ENCODE measurements around the gene TRAF3IP1. TPM values are rescaled to one million over a fixed set of nuclear protein-coding genes. Genes with fewer than 3 reads are reported as not detected.

TRAF3IP1 gene
- total and polyA plus RNA-seq, 4 donors: 4.0 to 9.1 (median 4.6) TPM

DNA sequence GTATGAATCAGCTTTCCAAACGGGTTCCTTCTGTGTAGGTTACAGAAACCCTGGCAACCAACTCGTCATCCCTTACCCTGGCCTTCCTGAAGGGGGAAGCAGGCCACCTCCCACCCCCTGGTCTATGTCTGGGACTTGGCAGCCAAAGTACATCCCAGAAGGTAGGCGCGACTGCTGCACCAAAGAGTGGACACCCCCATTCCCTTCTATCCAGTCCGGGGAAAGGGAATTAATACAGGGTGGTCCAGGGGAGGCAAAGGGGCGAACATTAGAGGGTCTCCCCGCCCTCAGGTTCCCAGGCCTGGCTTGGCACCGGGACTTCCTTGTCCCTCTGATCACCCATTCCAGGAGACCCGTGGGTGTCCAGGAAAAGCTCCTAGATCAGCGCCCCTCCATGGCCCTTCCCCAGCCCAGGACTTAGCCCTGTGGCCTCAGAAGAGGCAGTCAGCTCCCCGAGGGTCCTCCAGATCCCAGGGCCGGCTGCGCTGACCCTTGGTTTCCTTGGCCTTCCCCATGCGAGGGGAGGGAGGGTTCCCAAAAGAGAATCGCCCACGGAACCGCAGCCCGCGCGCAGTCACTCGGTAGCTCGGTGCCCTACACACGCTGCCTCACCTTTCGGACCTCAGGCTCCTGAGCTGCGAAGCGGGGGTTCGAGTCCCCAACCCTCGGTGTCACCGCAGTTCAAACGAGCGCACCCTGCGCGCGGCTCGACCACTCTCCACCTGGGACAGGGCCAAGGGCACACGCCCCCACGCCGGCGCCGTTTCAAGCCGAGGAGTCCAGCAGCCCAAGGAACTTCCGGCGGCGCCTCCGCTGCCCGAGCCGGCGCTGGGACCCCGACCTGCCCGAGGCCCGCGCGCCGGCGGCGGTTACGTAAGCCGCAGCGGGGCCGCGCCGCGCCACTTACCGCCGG lies 32.3 kb upstream of the TRAF3IP1 start, which contains the start of gene PER2:
PER2 (minus strand) TSS at position 874 of the 913 bp plus-strand sequence. CDS start 10,674 bp downstream, outside the sequence.
- Histone ChIP-seq H3K4me1 (ENCODE audit: control insufficient read depth in 4 of 4, insufficient read depth in 4 of 4, low read length in 3 of 4) (peaks cover 19 to 50% (median 33%) of the 10 kb centered on the region in 4 donors), H3K27ac (ENCODE audit: low read depth in 1 of 2, low read length in 2 of 2) (peak within 1 kb of the TSS; percentile 92 to 99), H3K4me3 (ENCODE audit: low read depth in 1 of 3, low read length in 3 of 3) (peak within 1 kb of the TSS; percentile 76 to 95 (median 78)), H3K9ac (ENCODE audit: low read depth in 1 of 2, low read length in 2 of 2) (peak within 1 kb of the TSS; percentile 92 to 93), H3K27me3 (ENCODE audit: control insufficient read depth in 4 of 4, insufficient read depth in 4 of 4, low read length in 3 of 4) (no peaks in the 10 kb centered on the region), H3K9me3 (ENCODE audit: control insufficient read depth in 4 of 4, low read length in 3 of 4) (no peaks in the 10 kb centered on the region), H3K36me3 (ENCODE audit: control insufficient read depth in 4 of 4, insufficient read depth in 3 of 4, low read depth in 1 of 4, low read length in 3 of 4) (no peaks in the 10 kb centered on the region)
- under 1% methylated on average over 65 of the region's 65 CpGs for WGBS
- TF ChIP-seq, protein P1, sequence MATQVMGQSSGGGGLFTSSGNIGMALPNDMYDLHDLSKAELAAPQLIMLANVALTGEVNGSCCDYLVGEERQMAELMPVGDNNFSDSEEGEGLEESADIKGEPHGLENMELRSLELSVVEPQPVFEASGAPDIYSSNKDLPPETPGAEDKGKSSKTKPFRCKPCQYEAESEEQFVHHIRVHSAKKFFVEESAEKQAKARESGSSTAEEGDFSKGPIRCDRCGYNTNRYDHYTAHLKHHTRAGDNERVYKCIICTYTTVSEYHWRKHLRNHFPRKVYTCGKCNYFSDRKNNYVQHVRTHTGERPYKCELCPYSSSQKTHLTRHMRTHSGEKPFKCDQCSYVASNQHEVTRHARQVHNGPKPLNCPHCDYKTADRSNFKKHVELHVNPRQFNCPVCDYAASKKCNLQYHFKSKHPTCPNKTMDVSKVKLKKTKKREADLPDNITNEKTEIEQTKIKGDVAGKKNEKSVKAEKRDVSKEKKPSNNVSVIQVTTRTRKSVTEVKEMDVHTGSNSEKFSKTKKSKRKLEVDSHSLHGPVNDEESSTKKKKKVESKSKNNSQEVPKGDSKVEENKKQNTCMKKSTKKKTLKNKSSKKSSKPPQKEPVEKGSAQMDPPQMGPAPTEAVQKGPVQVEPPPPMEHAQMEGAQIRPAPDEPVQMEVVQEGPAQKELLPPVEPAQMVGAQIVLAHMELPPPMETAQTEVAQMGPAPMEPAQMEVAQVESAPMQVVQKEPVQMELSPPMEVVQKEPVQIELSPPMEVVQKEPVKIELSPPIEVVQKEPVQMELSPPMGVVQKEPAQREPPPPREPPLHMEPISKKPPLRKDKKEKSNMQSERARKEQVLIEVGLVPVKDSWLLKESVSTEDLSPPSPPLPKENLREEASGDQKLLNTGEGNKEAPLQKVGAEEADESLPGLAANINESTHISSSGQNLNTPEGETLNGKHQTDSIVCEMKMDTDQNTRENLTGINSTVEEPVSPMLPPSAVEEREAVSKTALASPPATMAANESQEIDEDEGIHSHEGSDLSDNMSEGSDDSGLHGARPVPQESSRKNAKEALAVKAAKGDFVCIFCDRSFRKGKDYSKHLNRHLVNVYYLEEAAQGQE (IDR thresholded peaks at IDR 0.05): peak; percentile 18
- TF ChIP-seq, protein P2, sequence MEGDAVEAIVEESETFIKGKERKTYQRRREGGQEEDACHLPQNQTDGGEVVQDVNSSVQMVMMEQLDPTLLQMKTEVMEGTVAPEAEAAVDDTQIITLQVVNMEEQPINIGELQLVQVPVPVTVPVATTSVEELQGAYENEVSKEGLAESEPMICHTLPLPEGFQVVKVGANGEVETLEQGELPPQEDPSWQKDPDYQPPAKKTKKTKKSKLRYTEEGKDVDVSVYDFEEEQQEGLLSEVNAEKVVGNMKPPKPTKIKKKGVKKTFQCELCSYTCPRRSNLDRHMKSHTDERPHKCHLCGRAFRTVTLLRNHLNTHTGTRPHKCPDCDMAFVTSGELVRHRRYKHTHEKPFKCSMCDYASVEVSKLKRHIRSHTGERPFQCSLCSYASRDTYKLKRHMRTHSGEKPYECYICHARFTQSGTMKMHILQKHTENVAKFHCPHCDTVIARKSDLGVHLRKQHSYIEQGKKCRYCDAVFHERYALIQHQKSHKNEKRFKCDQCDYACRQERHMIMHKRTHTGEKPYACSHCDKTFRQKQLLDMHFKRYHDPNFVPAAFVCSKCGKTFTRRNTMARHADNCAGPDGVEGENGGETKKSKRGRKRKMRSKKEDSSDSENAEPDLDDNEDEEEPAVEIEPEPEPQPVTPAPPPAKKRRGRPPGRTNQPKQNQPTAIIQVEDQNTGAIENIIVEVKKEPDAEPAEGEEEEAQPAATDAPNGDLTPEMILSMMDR (IDR thresholded peaks at IDR 0.05; ENCODE audit: low read depth, low read length, missing input control): peak; percentile 15
- TF ChIP-seq YY1 (IDR thresholded peaks at IDR 0.05): no peak
- DNase-seq (ENCODE audit: low spot score): peak; percentile 49

DNA sequence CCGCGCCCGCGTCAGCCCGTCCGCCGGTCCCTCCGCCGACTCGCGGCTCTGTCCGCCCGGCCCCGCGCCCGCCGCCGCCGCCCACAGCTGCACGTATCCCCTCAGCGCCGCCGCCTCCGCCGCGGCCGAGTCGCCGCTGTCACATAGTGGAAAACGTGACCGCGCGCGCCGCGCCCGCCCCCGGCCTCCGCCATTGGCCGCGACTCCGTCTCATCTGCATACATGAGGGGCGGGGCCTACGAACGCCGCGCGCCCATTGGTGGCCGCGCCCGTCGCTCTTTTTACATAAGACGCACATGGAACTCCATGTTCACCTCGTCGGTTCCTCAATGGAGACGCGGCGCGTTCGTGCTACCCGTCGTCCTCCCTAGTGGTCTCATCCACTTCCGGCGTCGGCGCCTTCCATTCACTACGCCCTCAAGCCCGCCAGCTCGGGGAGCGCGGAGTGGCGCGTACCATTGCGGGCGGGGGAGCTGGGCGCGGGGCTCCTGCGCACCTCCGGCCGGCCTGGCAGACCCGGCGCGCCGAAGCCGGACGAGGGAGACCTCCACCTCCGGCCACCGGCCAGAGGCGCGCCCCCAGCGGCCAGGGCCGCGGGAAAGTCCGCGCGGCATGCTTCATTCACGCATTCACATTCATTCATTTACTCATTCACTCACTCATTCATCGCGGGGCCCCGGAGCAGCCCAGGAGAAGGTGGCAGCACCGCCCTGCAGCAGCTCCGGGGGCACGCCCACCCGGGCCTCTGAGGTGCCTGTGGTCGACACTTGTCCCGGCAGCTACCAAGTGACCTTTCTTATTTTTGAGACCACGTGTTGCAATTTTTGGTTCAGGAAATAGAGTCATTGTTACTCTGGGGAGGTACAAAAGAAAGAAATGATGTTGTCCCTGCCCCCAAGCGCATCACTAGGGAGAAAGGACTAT lies 31.4 kb upstream of the TRAF3IP1 start:
- no peaks in the 10 kb centered on the region for H3K27me3 ChIP-seq (ENCODE audit: control insufficient read depth in 4 of 4, insufficient read depth in 4 of 4, low read length in 3 of 4)
- WGBS: 1% methylated on average over 108 of the region's 108 CpGs
- peaks cover 15 to 44% (median 29%) of the 10 kb centered on the region in 4 donors for H3K4me1 ChIP-seq (ENCODE audit: control insufficient read depth in 4 of 4, insufficient read depth in 4 of 4, low read length in 3 of 4)
- H3K36me3 ChIP-seq (ENCODE audit: control insufficient read depth in 4 of 4, insufficient read depth in 3 of 4, low read depth in 1 of 4, low read length in 3 of 4): no peaks in the 10 kb centered on the region
- peak overlapping the region in 1 of 2 donors; percentile 74 for H3K9ac ChIP-seq (ENCODE audit: low read depth in 1 of 2, low read length in 2 of 2)
- DNase-seq (ENCODE audit: low spot score): peak; percentile 99
- peak overlapping the region; percentile 92 to 99 for H3K27ac ChIP-seq (ENCODE audit: low read depth in 1 of 2, low read length in 2 of 2)
- H3K9me3 ChIP-seq (ENCODE audit: control insufficient read depth in 4 of 4, low read length in 3 of 4): no peaks in the 10 kb centered on the region
- peak overlapping the region; percentile 47 to 95 (median 78) for H3K4me3 ChIP-seq (ENCODE audit: low read depth in 1 of 3, low read length in 3 of 3)
- TF ChIP-seq SP1 (IDR thresholded peaks at IDR 0.05) (peak; percentile 89), YY1 (IDR thresholded peaks at IDR 0.05) (peak; percentile 54), RXRA (IDR thresholded peaks at IDR 0.05) (no peak), FOXA1 (IDR thresholded peaks at IDR 0.05) (no peak), HNF4A (conservative IDR thresholded peaks at IDR 0.05) (no peak), TAF1 (conservative IDR thresholded peaks at IDR 0.05) (no peak), RAD21 (IDR thresholded peaks at IDR 0.05) (no peak), EGR1 (IDR thresholded peaks at IDR 0.05; ENCODE audit: low read depth in 2 of 2) (no peak), HNF4G (IDR thresholded peaks at IDR 0.05) (no peak)
- TF ChIP-seq, protein P3, sequence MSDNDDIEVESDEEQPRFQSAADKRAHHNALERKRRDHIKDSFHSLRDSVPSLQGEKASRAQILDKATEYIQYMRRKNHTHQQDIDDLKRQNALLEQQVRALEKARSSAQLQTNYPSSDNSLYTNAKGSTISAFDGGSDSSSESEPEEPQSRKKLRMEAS (IDR thresholded peaks at IDR 0.05): peak; percentile 69
- TF ChIP-seq, protein P2 (IDR thresholded peaks at IDR 0.05; ENCODE audit: low read depth, low read length, missing input control): no peak

All from liver (tissue), 9 donors.